Astrocyte (in vitro differentiated cells and primary cell): Measurements from ENCODE around the gene RHOJ. TPM values are rescaled to one million over a fixed set of nuclear protein-coding genes. Genes with fewer than 3 reads are reported as not detected.

ENCODE experiments used
- DNase-seq: peaks from one replicate; pipeline ENCODE4 v3.0.0-alpha.2; 2010; ENCODE audit warnings: low read depth
- FAIRE-seq: peaks from 2 replicates; lab custom pipeline; 2011; peaks lifted over from hg19 to GRCh38; lab: Jason Lieb, UNC
- H2AFZ ChIP-seq: 2 replicates; pipeline ENCODE4 v1.6.0; 2012; ENCODE audit warnings: low read depth, low read length, inconsistent platforms
- H3K27ac ChIP-seq: 2 replicates; pipeline ENCODE4 v1.5.1; 2011; ENCODE audit warnings: low read depth, low read length, inconsistent platforms
- H3K27me3 ChIP-seq: 2 replicates; pipeline ENCODE4 v1.6.0; 2011; ENCODE audit warnings: low read length, inconsistent platforms; ENCODE audit not compliant: insufficient read depth
- H3K36me3 ChIP-seq: 2 replicates; pipeline ENCODE4 v1.5.1; 2011; ENCODE audit warnings: low read length, inconsistent platforms; ENCODE audit not compliant: insufficient read depth
- H3K4me1 ChIP-seq: 2 replicates; pipeline ENCODE4 v1.5.1; 2011; ENCODE audit warnings: low read length, inconsistent platforms; ENCODE audit not compliant: insufficient read depth
- H3K4me2 ChIP-seq: 2 replicates; pipeline ENCODE4 v1.6.0; 2012; ENCODE audit warnings: low read length, inconsistent platforms
- H3K4me3 ChIP-seq: 2 replicates; pipeline ENCODE4 v1.5.1; 2011; ENCODE audit warnings: low read depth, mild to moderate bottlenecking, low read length, inconsistent platforms; ENCODE audit not compliant: insufficient read depth
- H3K79me2 ChIP-seq: 2 replicates; pipeline ENCODE4 v1.6.0; 2012; ENCODE audit warnings: mild to moderate bottlenecking, low read length, inconsistent platforms; ENCODE audit not compliant: insufficient read depth
- H3K9ac ChIP-seq: 2 replicates; pipeline ENCODE4 v1.6.0; 2012; ENCODE audit warnings: mild to moderate bottlenecking, low read length, inconsistent platforms
- H3K9me3 ChIP-seq: 2 replicates; pipeline ENCODE4 v1.5.1; 2012; ENCODE audit warnings: low read depth, mild to moderate bottlenecking, low read length, inconsistent platforms; ENCODE audit not compliant: insufficient read depth
- H4K20me1 ChIP-seq: 2 replicates; pipeline ENCODE4 v1.6.0; 2012; ENCODE audit warnings: low read length, inconsistent platforms; ENCODE audit not compliant: insufficient read depth
- H3K27ac Mint-ChIP-seq: one replicate; pipeline ENCODE4 v1.8.0; 2021; ENCODE audit warnings: mild to moderate bottlenecking, mixed read lengths; ENCODE audit not compliant: unreplicated experiment
- H3K27me3 Mint-ChIP-seq: one replicate; pipeline ENCODE4 v1.8.0; 2021; ENCODE audit warnings: low read depth, mixed read lengths; ENCODE audit not compliant: unreplicated experiment
- H3K36me3 Mint-ChIP-seq: one replicate; pipeline ENCODE4 v1.8.0; 2021; ENCODE audit warnings: low read depth, mixed read lengths; ENCODE audit not compliant: unreplicated experiment
- H3K4me1 Mint-ChIP-seq: one replicate; pipeline ENCODE4 v1.8.0; 2021; ENCODE audit warnings: low read depth, mixed read lengths; ENCODE audit not compliant: unreplicated experiment
- H3K4me3 Mint-ChIP-seq: one replicate; pipeline ENCODE4 v1.8.0; 2021; ENCODE audit warnings: mild to moderate bottlenecking, moderate library complexity, mixed read lengths; ENCODE audit not compliant: unreplicated experiment
- H3K9me3 Mint-ChIP-seq: one replicate; pipeline ENCODE4 v1.8.0; 2021; ENCODE audit warnings: mild to moderate bottlenecking, mixed read lengths; ENCODE audit not compliant: unreplicated experiment
- EZH2 ChIP-seq: IDR thresholded peaks from 2 replicates; pipeline ENCODE4 v1.6.1; 2012; ENCODE audit warnings: mild to moderate bottlenecking, low read length, inconsistent platforms; ENCODE audit not compliant: insufficient read depth
- total RNA-seq: library from RNA; stranded (reverse); gene quantifications from 2 replicates; pipeline ENCODE4 v1.2.1, GENCODE V29; 2021
- TF ChIP-seq, protein P1 (sequence below): IDR thresholded peaks from 2 replicates; pipeline ENCODE4 v1.5.1; 2011; ENCODE audit warnings: low read depth, mild to moderate bottlenecking, inconsistent platforms, low read length, moderate library complexity; ENCODE audit not compliant: insufficient read depth

Gene RHOJ
- total RNA-seq, 1 donor from 2014 or later = 29.6 TPM

DNA sequence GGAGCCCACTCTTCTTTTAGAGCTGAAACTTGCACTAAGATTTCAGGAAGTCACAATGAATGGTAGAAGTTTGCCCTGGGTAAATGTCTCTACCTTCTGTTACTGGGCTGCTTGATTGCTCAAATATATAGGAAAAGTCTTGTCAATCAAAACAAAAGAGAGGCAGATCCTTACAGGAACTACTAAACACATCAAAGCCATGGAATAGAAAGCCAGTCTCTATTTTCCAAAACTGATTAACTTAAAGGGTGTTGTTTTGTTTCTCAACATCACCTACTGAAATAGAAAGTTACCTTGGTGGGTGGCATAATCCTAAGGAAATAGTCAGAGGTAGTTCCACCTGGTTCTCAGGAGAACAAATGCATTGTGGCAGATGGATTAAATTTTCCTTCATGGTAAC is 114.6 kb downstream of the RHOJ start, which contains the start of gene GPHB5:
Gene GPHB5, minus strand, starts transcription at position 101 of the 400 bp plus-strand sequence. CDS start 1,086 bp downstream, outside the sequence.
- Mint-ChIP-seq H3K27ac (no peak within 1 kb of the TSS), H3K9me3 (no peaks in the 10 kb centered on the region), H3K4me3 (no peak within 1 kb of the TSS), H3K4me1 (peaks cover 3% of the 10 kb centered on the region), H3K36me3 (no peaks in the 10 kb centered on the region), H3K27me3 (no peaks in the 10 kb centered on the region)
- TF ChIP-seq EZH2 = no peak
- TF ChIP-seq, protein P1, sequence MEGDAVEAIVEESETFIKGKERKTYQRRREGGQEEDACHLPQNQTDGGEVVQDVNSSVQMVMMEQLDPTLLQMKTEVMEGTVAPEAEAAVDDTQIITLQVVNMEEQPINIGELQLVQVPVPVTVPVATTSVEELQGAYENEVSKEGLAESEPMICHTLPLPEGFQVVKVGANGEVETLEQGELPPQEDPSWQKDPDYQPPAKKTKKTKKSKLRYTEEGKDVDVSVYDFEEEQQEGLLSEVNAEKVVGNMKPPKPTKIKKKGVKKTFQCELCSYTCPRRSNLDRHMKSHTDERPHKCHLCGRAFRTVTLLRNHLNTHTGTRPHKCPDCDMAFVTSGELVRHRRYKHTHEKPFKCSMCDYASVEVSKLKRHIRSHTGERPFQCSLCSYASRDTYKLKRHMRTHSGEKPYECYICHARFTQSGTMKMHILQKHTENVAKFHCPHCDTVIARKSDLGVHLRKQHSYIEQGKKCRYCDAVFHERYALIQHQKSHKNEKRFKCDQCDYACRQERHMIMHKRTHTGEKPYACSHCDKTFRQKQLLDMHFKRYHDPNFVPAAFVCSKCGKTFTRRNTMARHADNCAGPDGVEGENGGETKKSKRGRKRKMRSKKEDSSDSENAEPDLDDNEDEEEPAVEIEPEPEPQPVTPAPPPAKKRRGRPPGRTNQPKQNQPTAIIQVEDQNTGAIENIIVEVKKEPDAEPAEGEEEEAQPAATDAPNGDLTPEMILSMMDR = no peak
- Histone ChIP-seq H3K9ac (no peak within 1 kb of the TSS), H3K27ac (no peak within 1 kb of the TSS), H3K4me1 (no peaks in the 10 kb centered on the region), H3K27me3 (no peaks in the 10 kb centered on the region), H3K9me3 (no peaks in the 10 kb centered on the region), H3K36me3 (no peaks in the 10 kb centered on the region), H3K4me3 (no peak within 1 kb of the TSS), H2AFZ (no peak within 1 kb of the TSS), H3K4me2 (no peak within 1 kb of the TSS), H4K20me1 (no peaks in the 10 kb centered on the region), H3K79me2 (no peaks in the 10 kb centered on the region)
- DNase-seq (no peak), FAIRE-seq (no peak)

- no peak for FAIRE-seq
- no peaks in the 10 kb centered on the region for H3K4me1 Mint-ChIP-seq
- H3K4me1 ChIP-seq = no peaks in the 10 kb centered on the region
- no peaks in the 10 kb centered on the region for H3K27me3 ChIP-seq
- H3K79me2 ChIP-seq = no peaks in the 10 kb centered on the region
- H3K9ac ChIP-seq = no peak overlapping the region
- no peak overlapping the region for H3K4me3 Mint-ChIP-seq
- H3K4me2 ChIP-seq = no peak overlapping the region
- H3K9me3 ChIP-seq = no peaks in the 10 kb centered on the region
- DNase-seq = no peak
- H3K36me3 Mint-ChIP-seq = no peaks in the 10 kb centered on the region
- TF ChIP-seq EZH2 = no peak
- TF ChIP-seq, protein P1 = no peak
- no peaks in the 10 kb centered on the region for H3K9me3 Mint-ChIP-seq
- no peaks in the 10 kb centered on the region for H3K27me3 Mint-ChIP-seq
- no peak overlapping the region for H2AFZ ChIP-seq
- H3K4me3 ChIP-seq = no peak overlapping the region
- H4K20me1 ChIP-seq = no peaks in the 10 kb centered on the region
- H3K27ac ChIP-seq = no peak overlapping the region
- no peaks in the 10 kb centered on the region for H3K36me3 ChIP-seq
- no peak overlapping the region for H3K27ac Mint-ChIP-seq
Observed at GRCh38 chr14:63322472-63322871, 118.2 kb downstream of the RHOJ start.

- H3K9me3 ChIP-seq = no peaks in the 10 kb centered on the region
- FAIRE-seq = no peak
Observed at GRCh38 chr14:63322897-63323573, 118.8 kb downstream of the RHOJ start.

More at GRCh38 chr14:63322897-63323573, 118.8 kb downstream of the RHOJ start:
- H3K4me2 ChIP-seq = no peak overlapping the region
- no peak overlapping the region for H3K9ac ChIP-seq
- TF ChIP-seq EZH2 = no peak
- TF ChIP-seq, protein P1 = no peak
- no peaks in the 10 kb centered on the region for H3K36me3 ChIP-seq
- no peaks in the 10 kb centered on the region for H3K27me3 ChIP-seq
- Mint-ChIP-seq H3K9me3 (no peaks in the 10 kb centered on the region), H3K27ac (no peak overlapping the region), H3K4me3 (no peak overlapping the region), H3K36me3 (no peaks in the 10 kb centered on the region), H3K4me1 (no peaks in the 10 kb centered on the region), H3K27me3 (no peaks in the 10 kb centered on the region)
- no peak for DNase-seq
- no peaks in the 10 kb centered on the region for H3K79me2 ChIP-seq
- no peak overlapping the region for H3K4me3 ChIP-seq
- H2AFZ ChIP-seq = no peak overlapping the region
- H3K27ac ChIP-seq = no peak overlapping the region
- H4K20me1 ChIP-seq = no peaks in the 10 kb centered on the region
- H3K4me1 ChIP-seq = no peaks in the 10 kb centered on the region
